Esophagus muscularis mucosa (tissue), 3 donors: ENCODE measurements around the gene LAGE3.

Source experiments
- CTCF ChIP-seq, 3 experiments: fragments of 200-600 bp in 2 of 3; fragments of 450-650 bp in 1 of 3; sonication (generic) in 2 of 3; IDR thresholded peaks; one replicate each; pipeline ENCODE4 v1.5.1; 2017 to 2019; ENCODE audit warnings: antibody characterized with exemption in 3 of 3, mild to moderate bottlenecking in 2 of 3, moderate library complexity in 1 of 3
- POLR2A ChIP-seq: fragments of 450-650 bp; IDR thresholded peaks from one replicate; pipeline ENCODE4 v1.6.1; 2017; ENCODE audit warnings: antibody characterized with exemption, moderate library complexity, mild to moderate bottlenecking, low read depth
- POLR2AphosphoS5 ChIP-seq, 2 donors: sonication (generic); formaldehyde crosslinking; IDR thresholded peaks; one replicate each; pipeline ENCODE4 v1.6.1; 2017; ENCODE audit warnings: antibody characterized with exemption in 2 of 2

- TF ChIP-seq CTCF (IDR thresholded peaks at IDR 0.05) (no peak), POLR2A (no peak), POLR2AphosphoS5 (IDR thresholded peaks at IDR 0.05) (no peak)
Observed at GRCh38 chrX:154519389-154519788, 40.3 kb upstream of the LAGE3 start.
